Pancreas (tissue), 10 donors: Measurements from ENCODE around the gene RPL10. TPM values are rescaled to one million over a fixed set of nuclear protein-coding genes. Genes with fewer than 3 reads are reported as not detected.
A peak's percentile ranks its signal among the peaks of the same experiment; 100 is the strongest.

Experiments
- ATAC-seq, 4 donors: fragments of 200-7000 bp; cut with Tn5 transposase; one replicate each; pipeline versions ENCODE4 v1.8.0 to v1.9.1; 2020; ENCODE audit warnings: mild to moderate bottlenecking in 4 of 4, moderate library complexity in 4 of 4
- DNase-seq, 6 donors: peaks; one replicate each; pipeline ENCODE4 v3.0.0-alpha.2; 2020
- FAIRE-seq: peaks from 2 replicates; lab custom pipeline; 2012; peaks lifted over from hg19 to GRCh38; lab: Jason Lieb, UNC
- H3K27ac ChIP-seq, 4 donors: fragments of 200-600 bp; sonication (generic); 1 replicate in 3 of 4; 2 replicates in 1 of 4; pipeline versions ENCODE4 v1.5.0 to v1.8.0; 2020
- H3K27me3 ChIP-seq, 4 donors: fragments of 200-600 bp; one replicate each; pipeline ENCODE4 v1.8.0; 2021
- H3K36me3 ChIP-seq, 3 donors: fragments of 200-600 bp; sonication (generic) in 1 of 3; one replicate each; pipeline versions ENCODE4 v1.5.0 to v1.8.0; 2020 to 2021
- H3K4me1 ChIP-seq, 3 donors: fragments of 200-600 bp; one replicate each; pipeline ENCODE4 v1.8.0; 2021
- H3K4me3 ChIP-seq, 4 donors: fragments of 200-600 bp; sonication (generic) in 2 of 4; one replicate each; pipeline versions ENCODE4 v1.5.0 to v1.8.0; 2020 to 2021
- H3K9me3 ChIP-seq, 4 donors: fragments of 200-600 bp; one replicate each; pipeline ENCODE4 v1.8.0; 2021
- WGBS, 2 donors: extraction: QIAGEN DNeasy Blood & Tissue Kit; methylation state at CpG; one replicate each; pipeline ENCODE4 v1.1.7; 2013; 5-methylcytosine and 5-hydroxymethylcytosine counted together
- intact Hi-C, 3 donors: fragments of 100-400 bp; cut with DNase I; formaldehyde crosslinking; loops; one replicate each; pipeline versions ENCODE4 v1.11.1 to v1.14.2; 2022
- polyA plus RNA-seq, 2 donors: library from polyadenylated mRNA; stranded (reverse); fragments of 200-250 nt; gene quantifications; one replicate each; pipeline ENCODE4 v1.2.3, GENCODE V29; 2013
- total RNA-seq, 6 donors: library from RNA; stranded (reverse); fragmentation: NEBNext Ultra II Directional in 4 of 6; extraction: Animal tissue kit (Norgen Biotek cat#: 25700) in 4 of 6; gene quantifications; one replicate each; pipeline versions ENCODE4 v1.2.1 to v1.2.4, GENCODE V29; 2021 to 2023
- TF ChIP-seq, protein P1 (sequence below), 4 donors: fragments of 200-600 bp; sonication (generic) in 3 of 4; IDR thresholded peaks; one replicate each; pipeline versions ENCODE4 v1.5.0 to v1.8.0; 2021; ENCODE audit warnings: antibody characterized with exemption in 4 of 4
- donor health status: healthy with polysubstance abuse.
- donor health status: DM: no; HTN: no; CAD: no; lungs with moderate emphysema.
- donor health status: DM: no; HTN: no; CAD: no.
- donor health status: control.
- donor health status: control.
- donor health status: Bipolar disorder and iron deficiency.
- donor health status: DM: yes; HTN: yes; CAD: no.
- donor health status: DM: no; HTN: no; CAD: no.
- donor health status: DM: no; HTN: no; CAD: no.
- donor health status: DM: yes; HTN: yes; CAD: no.

Gene RPL10
- total RNA-seq (1,000 to 10,000 TPM; 2,194 to 4,058 (median 3,145) TPM), polyA plus RNA-seq (1,000 to 10,000 TPM; 2,751 to 3,412 TPM)

DNA sequence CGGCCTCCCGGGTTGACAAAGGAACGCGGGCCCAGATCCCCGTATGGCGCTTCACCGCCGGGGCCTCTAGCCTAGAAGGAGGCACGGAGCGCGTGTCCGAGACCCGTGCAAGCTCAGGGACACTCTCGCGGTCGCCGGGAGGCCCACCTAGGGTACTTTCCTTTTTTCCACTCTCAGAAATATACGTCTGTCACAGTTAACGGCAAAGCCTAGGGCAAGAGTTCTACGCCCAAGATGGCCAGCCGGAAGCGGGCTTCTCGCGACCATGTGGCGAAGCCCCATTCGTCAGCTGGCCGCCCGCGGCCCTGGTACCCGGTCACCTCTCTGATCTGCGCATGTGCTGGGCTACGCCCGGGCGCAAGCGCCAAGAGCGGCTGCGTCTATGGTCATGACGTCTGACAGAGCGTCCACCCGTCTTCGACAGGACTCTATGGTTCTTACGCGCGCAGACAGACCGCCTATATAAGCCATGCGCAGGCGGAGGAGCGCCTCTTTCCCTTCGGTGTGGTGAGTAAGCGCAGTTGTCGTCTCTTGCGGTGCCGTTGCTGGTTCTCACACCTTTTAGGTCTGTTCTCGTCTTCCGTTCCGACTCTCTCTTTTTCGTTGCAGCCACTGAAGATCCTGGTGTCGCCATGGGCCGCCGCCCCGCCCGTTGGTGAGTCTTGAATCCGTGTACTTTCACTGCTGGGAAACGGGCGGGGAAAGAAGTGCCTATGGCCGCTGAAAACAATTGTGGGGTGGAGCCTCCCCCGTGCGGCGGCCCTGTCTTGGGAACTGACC lies at the start of gene RPL10:
Gene RPL10, plus strand, starts transcription at position 490 of the 780 bp plus-strand sequence. Its CDS starts 143 bp downstream, at position 633.
- 0 to 38% methylated on average over 69 of the region's 69 CpGs for WGBS, 2 donors
- Histone ChIP-seq H3K36me3 (peaks cover 0 to 9% (median 4%) of the 10 kb centered on the region in 3 donors), H3K4me3 (peak within 1 kb of the TSS; percentile 44 to 68 (median 52)), H3K27ac (peak within 1 kb of the TSS; percentile 95 to 98 (median 96)), H3K9me3 (no peaks in the 10 kb centered on the region), H3K27me3 (no peaks in the 10 kb centered on the region), H3K4me1 (no peaks in the 10 kb centered on the region)
- TF ChIP-seq, protein P1, sequence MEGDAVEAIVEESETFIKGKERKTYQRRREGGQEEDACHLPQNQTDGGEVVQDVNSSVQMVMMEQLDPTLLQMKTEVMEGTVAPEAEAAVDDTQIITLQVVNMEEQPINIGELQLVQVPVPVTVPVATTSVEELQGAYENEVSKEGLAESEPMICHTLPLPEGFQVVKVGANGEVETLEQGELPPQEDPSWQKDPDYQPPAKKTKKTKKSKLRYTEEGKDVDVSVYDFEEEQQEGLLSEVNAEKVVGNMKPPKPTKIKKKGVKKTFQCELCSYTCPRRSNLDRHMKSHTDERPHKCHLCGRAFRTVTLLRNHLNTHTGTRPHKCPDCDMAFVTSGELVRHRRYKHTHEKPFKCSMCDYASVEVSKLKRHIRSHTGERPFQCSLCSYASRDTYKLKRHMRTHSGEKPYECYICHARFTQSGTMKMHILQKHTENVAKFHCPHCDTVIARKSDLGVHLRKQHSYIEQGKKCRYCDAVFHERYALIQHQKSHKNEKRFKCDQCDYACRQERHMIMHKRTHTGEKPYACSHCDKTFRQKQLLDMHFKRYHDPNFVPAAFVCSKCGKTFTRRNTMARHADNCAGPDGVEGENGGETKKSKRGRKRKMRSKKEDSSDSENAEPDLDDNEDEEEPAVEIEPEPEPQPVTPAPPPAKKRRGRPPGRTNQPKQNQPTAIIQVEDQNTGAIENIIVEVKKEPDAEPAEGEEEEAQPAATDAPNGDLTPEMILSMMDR (IDR thresholded peaks at IDR 0.05) = no peak
- ATAC-seq = peak; percentile 79 to 90 (median 82)
- no peak for FAIRE-seq
- intact Hi-C loops = no loop called here
- DNase-seq = peak; percentile 93 to 99 (median 96)

DNA sequence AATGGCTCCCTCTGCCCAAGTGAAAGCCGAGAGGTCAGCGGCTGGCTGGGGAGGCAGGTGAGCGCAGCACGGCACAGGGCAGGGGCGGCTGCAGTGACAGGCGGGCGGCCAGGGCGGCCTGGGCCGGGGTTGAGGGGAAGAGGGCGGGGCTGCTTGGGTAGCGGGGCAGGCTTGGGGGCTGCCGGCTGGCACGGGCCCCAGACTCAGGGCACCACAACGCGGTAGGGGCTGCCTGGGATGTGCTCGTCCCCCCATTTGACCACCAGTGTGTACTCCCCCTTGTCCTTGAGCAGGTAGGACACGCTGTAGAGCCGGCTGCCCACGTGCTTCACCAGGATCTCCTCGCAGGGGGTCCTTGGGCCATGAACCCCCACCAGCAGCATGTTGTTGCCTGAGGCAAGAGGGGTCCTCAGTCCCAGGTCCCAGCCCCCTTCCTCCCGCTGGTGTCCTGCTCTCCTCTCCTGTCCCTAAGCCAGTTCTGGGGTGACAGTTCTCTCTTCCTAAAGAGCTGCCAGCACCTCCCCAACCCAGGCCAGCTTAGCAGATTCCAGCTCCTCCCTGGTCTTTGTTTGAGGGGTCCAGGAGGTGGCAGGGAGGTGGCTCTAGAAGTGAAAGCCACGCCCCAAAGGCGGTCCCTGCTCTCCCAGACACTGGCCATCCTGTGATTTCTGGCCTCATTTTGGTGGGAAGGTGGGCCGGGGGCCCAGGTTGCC lies 49.4 kb upstream of the RPL10 start:
- no peak for FAIRE-seq
- peak in 3 of 6 donors; percentile 23 to 76 (median 56) for DNase-seq
- WGBS, 2 donors = 92 to 95% methylated on average over 23 to 24 of the region's 24 CpGs
- no peaks in the 10 kb centered on the region for H3K27me3 ChIP-seq
- no peaks in the 10 kb centered on the region for H3K9me3 ChIP-seq
- TF ChIP-seq, protein P1 (IDR thresholded peaks at IDR 0.05) = no peak
- intact Hi-C loops = no loop called here
- no peak overlapping the region for H3K27ac ChIP-seq
- H3K4me3 ChIP-seq = no peak overlapping the region
- H3K36me3 ChIP-seq = peaks cover 0 to 13% (median 0%) of the 10 kb centered on the region in 3 donors
- no peaks in the 10 kb centered on the region for H3K4me1 ChIP-seq
- ATAC-seq = no peak

DNA sequence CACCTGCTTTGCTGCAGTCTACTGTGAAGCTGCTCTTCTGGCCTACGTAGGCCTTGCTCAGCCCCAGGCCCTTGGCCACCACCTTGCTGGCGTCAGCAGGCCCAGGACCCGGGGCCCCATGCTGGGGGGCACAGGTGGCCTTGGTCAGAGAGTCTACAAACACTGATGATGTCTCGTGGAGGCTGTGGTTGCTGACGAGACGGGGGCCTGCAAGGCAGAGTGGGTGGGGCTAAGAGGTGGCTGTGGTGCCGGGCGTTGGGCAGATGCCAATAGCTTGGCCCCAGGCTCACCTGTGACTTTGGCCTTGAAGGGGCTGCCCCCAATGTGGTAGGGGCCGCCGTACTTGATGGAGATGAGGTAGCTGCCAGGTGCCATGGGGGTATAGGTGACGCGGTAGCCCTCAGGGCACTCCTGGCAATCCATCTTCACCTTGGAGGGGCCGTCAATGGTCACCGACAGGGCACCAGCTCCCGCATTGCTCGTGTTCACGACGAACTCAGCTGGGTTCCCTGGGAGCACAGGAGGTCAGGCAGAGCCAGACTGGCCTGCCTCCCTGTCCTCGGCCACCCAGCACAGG lies 48.7 kb upstream of the RPL10 start:
- no peaks in the 10 kb centered on the region for H3K27me3 ChIP-seq
- FAIRE-seq (no peak), DNase-seq (peak in 2 of 6 donors; percentile 26 to 60), ATAC-seq (no peak)
- H3K4me1 ChIP-seq = no peaks in the 10 kb centered on the region
- H3K36me3 ChIP-seq = peaks cover 0 to 13% (median 0%) of the 10 kb centered on the region in 3 donors
- 81 to 86% methylated on average over 19 of the region's 19 CpGs for WGBS, 2 donors
- no peak overlapping the region for H3K4me3 ChIP-seq
- H3K27ac ChIP-seq = no peak overlapping the region
- no peaks in the 10 kb centered on the region for H3K9me3 ChIP-seq
- intact Hi-C loops = no loop called here
- TF ChIP-seq, protein P1 (IDR thresholded peaks at IDR 0.05) = no peak

DNA sequence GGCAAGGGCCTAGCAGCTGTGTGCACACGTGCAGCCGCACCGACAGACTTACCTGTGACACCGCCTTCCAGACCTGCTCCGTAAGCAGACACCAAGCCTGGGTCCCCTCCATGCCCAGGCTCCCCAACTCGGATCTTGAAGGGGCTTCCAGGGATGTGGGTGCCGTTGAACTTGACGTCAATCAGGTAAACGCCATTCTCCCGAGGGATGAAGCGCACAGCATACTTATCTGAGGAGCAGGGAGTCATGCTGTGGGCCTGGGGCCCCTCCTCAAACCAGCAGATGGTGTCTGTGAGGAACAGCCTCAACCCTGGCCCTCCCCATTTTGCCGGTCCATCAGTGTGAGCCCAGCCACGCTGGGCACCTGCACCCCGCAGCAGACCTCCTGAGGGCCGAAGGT lies 48.2 kb upstream of the RPL10 start:
- intact Hi-C loops = no loop called here
- H3K4me3 ChIP-seq = no peak overlapping the region
- no peaks in the 10 kb centered on the region for H3K27me3 ChIP-seq
- no peaks in the 10 kb centered on the region for H3K4me1 ChIP-seq
- no peak for FAIRE-seq
- H3K27ac ChIP-seq = no peak overlapping the region
- no peak for ATAC-seq
- TF ChIP-seq, protein P1 (IDR thresholded peaks at IDR 0.05) = no peak
- DNase-seq = peak in 2 of 6 donors; percentile 8 to 43
- H3K9me3 ChIP-seq = no peaks in the 10 kb centered on the region
- peaks cover 0 to 13% (median 0%) of the 10 kb centered on the region in 3 donors for H3K36me3 ChIP-seq
- 90% methylated on average over 15 of the region's 15 CpGs for WGBS, 2 donors
